A549 (cell line): ENCODE results near the gene CFAP92. TPM values are rescaled to one million over a fixed set of nuclear protein-coding genes. Genes with fewer than 3 reads are reported as not detected.

Source experiments
- ATAC-seq, 2 experiments: fragments of 200-7000 bp in 1 of 2; fragments of >200 bp in 1 of 2; cut with Nextera tagmentation in 1 of 2; cut with Tn5 transposase in 1 of 2; 3 replicates each; pipeline versions ENCODE4 v1.8.0 to v1.9.1; 2018 to 2020; ENCODE audit warnings: mild to moderate bottlenecking in 1 of 2, moderate library complexity in 1 of 2
- CTCF ChIA-PET: fragments of 300-600 bp; sonication (Branson Sonifier 250); formaldehyde crosslinking; extraction: SDS; loops from one replicate; lab custom pipeline; 2021; ENCODE audit warnings: antibody characterized with exemption, inconsistent platforms; lab: Yijun Ruan, JAX
- POLR2A ChIA-PET: fragments of 350-600 bp; formaldehyde crosslinking; extraction: SDS; loops from one replicate; lab custom pipeline; 2021; ENCODE audit warnings: antibody characterized with exemption, inconsistent platforms; lab: Yijun Ruan, JAX
- DNase-seq, 2 experiments: peaks; one replicate each; pipeline versions ENCODE4 v3.0.0 to v3.0.0-alpha.2; 2011 to 2016; ENCODE audit warnings: low read depth in 1 of 2, low spot score in 1 of 2
- FAIRE-seq: peaks from 2 replicates; lab custom pipeline; 2011; peaks lifted over from hg19 to GRCh38; lab: Jason Lieb, UNC
- H3K27ac ChIP-seq, 2 experiments: fragments of >200 bp; sonication (Bioruptor Twin); formaldehyde crosslinking; 3 replicates each; pipeline ENCODE4 v1.5.1; 2016 to 2017
- H3K4me1 ChIP-seq: fragments of >200 bp; sonication (Bioruptor Twin); formaldehyde crosslinking; 3 replicates; pipeline ENCODE4 v1.6.1; 2016
- H3K4me2 ChIP-seq: fragments of >200 bp; sonication (Bioruptor Twin); formaldehyde crosslinking; 3 replicates; pipeline ENCODE4 v1.6.1; 2016
- H3K4me3 ChIP-seq: fragments of >200 bp; sonication (Bioruptor Twin); formaldehyde crosslinking; 3 replicates; pipeline ENCODE4 v1.5.1; 2016
- H3K9me3 ChIP-seq: fragments of >200 bp; sonication (Bioruptor Twin); formaldehyde crosslinking; 3 replicates; pipeline ENCODE4 v1.6.1; 2016
- BHLHE40 ChIP-seq: IDR thresholded peaks from 2 replicates; pipeline ENCODE4 v1.6.1; 2012; ENCODE audit warnings: low read depth, low read length, inconsistent platforms
- CBX2 ChIP-seq: fragments of 200-600 bp; sonication (generic); IDR thresholded peaks from 2 replicates; pipeline ENCODE4 v1.6.1; 2016; ENCODE audit warnings: low read depth, mild to moderate bottlenecking, borderline replicate concordance
- CBX8 ChIP-seq: fragments of 200-600 bp; sonication (generic); IDR thresholded peaks from 2 replicates; pipeline ENCODE4 v1.6.1; 2016
- CEBPB ChIP-seq, 2 experiments: fragments of >200 bp in 1 of 2; sonication (Bioruptor Twin) in 1 of 2; formaldehyde crosslinking in 1 of 2; IDR thresholded peaks; 2 replicates each; pipeline ENCODE4 v1.6.1; 2012 to 2016
- CHD2 ChIP-seq: fragments of 150-350 bp; IDR thresholded peaks from 2 replicates; pipeline ENCODE4 v1.6.1; 2014; ENCODE audit warnings: low read length; ENCODE audit not compliant: partially characterized antibody
- CHD4 ChIP-seq: fragments of 200-600 bp; sonication (generic); IDR thresholded peaks from 2 replicates; pipeline ENCODE4 v1.6.1; 2016; ENCODE audit warnings: antibody characterized with exemption, mild to moderate bottlenecking, borderline replicate concordance
- EHF ChIP-seq: fragments of 250-450 bp; sonication (Bioruptor Pico); IDR thresholded peaks from 2 replicates; pipeline ENCODE4 v1.5.0; 2020; ENCODE audit warnings: mild to moderate bottlenecking
- EP300 ChIP-seq, 2 experiments: fragments of >200 bp; sonication (Bioruptor Twin); formaldehyde crosslinking; IDR thresholded peaks; 2 replicates in 1 of 2; 3 replicates in 1 of 2; pipeline ENCODE4 v1.6.1; 2016 to 2017
- FOSL2 ChIP-seq, 2 experiments: fragments of 450-650 bp in 1 of 2; fragments of >200 bp in 1 of 2; sonication (Bioruptor Twin) in 1 of 2; formaldehyde crosslinking; IDR thresholded peaks; 2 replicates each; pipeline versions ENCODE4 v1.5.0 to v1.6.1; 2016 to 2020; ENCODE audit warnings: mild to moderate bottlenecking in 1 of 2, moderate library complexity in 1 of 2
- FOXS1 ChIP-seq: fragments of 250-450 bp; sonication (Bioruptor Pico); IDR thresholded peaks from 2 replicates; pipeline ENCODE4 v1.5.0; 2020; ENCODE audit warnings: mild to moderate bottlenecking, moderate library complexity
- HOXA7 ChIP-seq: fragments of 250-450 bp; sonication (Bioruptor Pico); IDR thresholded peaks from 2 replicates; pipeline ENCODE4 v1.5.0; 2020; ENCODE audit warnings: mild to moderate bottlenecking, moderate library complexity
- JUN ChIP-seq, 2 experiments: fragments of >200 bp; sonication (Bioruptor Twin); formaldehyde crosslinking; IDR thresholded peaks; 2 replicates in 1 of 2; 3 replicates in 1 of 2; pipeline ENCODE4 v1.6.1; 2016 to 2017
- JUNB ChIP-seq: fragments of >200 bp; sonication (Bioruptor Twin); formaldehyde crosslinking; IDR thresholded peaks from 2 replicates; pipeline ENCODE4 v1.6.1; 2016
- NFE2L2 ChIP-seq: fragments of 150-350 bp; conservative IDR thresholded peaks from 2 replicates; pipeline ENCODE4 v1.6.1; 2014; ENCODE audit warnings: low read length
- NPAS2 ChIP-seq: fragments of 250-450 bp; sonication (Bioruptor Pico); IDR thresholded peaks from 2 replicates; pipeline ENCODE4 v1.8.0; 2022; ENCODE audit warnings: mild to moderate bottlenecking, moderate library complexity, borderline replicate concordance
- NR3C1 ChIP-seq: fragments of >200 bp; sonication (Bioruptor Twin); formaldehyde crosslinking; IDR thresholded peaks from 3 replicates; pipeline ENCODE4 v1.6.1; 2017
- PHF8 ChIP-seq: fragments of 200-600 bp; sonication (generic); IDR thresholded peaks from 2 replicates; pipeline ENCODE4 v1.6.1; 2016; ENCODE audit warnings: low read depth, mild to moderate bottlenecking, antibody characterized with exemption, moderate library complexity, borderline replicate concordance
- POLR2A ChIP-seq: IDR thresholded peaks from 2 replicates; pipeline ENCODE4 v1.6.1; 2012; ENCODE audit warnings: mild to moderate bottlenecking, low read length
- POLR2AphosphoS2 ChIP-seq: conservative IDR thresholded peaks from 2 replicates; pipeline ENCODE4 v1.6.1; 2012; ENCODE audit warnings: low read length, improper control_type of control experiment, inconsistent platforms
- RARB ChIP-seq: fragments of 250-450 bp; sonication (Bioruptor Pico); IDR thresholded peaks from 2 replicates; pipeline ENCODE4 v1.8.0; 2021; ENCODE audit warnings: mild to moderate bottlenecking, moderate library complexity
- RCOR1 ChIP-seq: fragments of 150-350 bp; IDR thresholded peaks from 2 replicates; pipeline ENCODE4 v1.6.1; 2014; ENCODE audit warnings: antibody characterized with exemption, low read length, low read depth
- RFX5 ChIP-seq: fragments of 450-650 bp; IDR thresholded peaks from 2 replicates; pipeline ENCODE4 v1.7.1; 2014; ENCODE audit warnings: antibody characterized with exemption, mild to moderate bottlenecking, moderate library complexity
- RNF2 ChIP-seq: fragments of 200-600 bp; sonication (generic); IDR thresholded peaks from 2 replicates; pipeline ENCODE4 v1.6.1; 2016; ENCODE audit warnings: low read depth, mild to moderate bottlenecking, antibody characterized with exemption, moderate library complexity, borderline replicate concordance
- SMC3 ChIP-seq: fragments of >200 bp; sonication (Bioruptor Twin); formaldehyde crosslinking; IDR thresholded peaks from 3 replicates; pipeline ENCODE4 v1.6.1; 2018; ENCODE audit warnings: inconsistent platforms
- SREBF2 ChIP-seq: fragments of 450-650 bp; IDR thresholded peaks from 2 replicates; pipeline ENCODE4 v1.6.1; 2014; ENCODE audit warnings: mild to moderate bottlenecking, moderate library complexity
- TP53 ChIP-seq: fragments of 250-450 bp; sonication (Bioruptor Pico); IDR thresholded peaks from 2 replicates; pipeline ENCODE4 v1.5.0; 2021; ENCODE audit warnings: mild to moderate bottlenecking, moderate library complexity
- ZNF302 ChIP-seq: fragments of 250-450 bp; sonication (Bioruptor Pico); IDR thresholded peaks from 2 replicates; pipeline ENCODE4 v1.9.0; 2021; ENCODE audit warnings: inconsistent platforms, mild to moderate bottlenecking, moderate library complexity
- ZSCAN20 ChIP-seq: fragments of 250-450 bp; sonication (Bioruptor Pico); IDR thresholded peaks from 2 replicates; pipeline ENCODE4 v1.8.0; 2022; ENCODE audit warnings: mild to moderate bottlenecking, moderate library complexity
- WGBS: methylation state at CpG from one replicate; pipeline ENCODE4 v1.1.6; 2017; ENCODE audit errors: missing lambda C conversion rate; 5-methylcytosine and 5-hydroxymethylcytosine counted together
- polyA plus RNA-seq, 4 experiments: library from polyadenylated mRNA; depleted of rRNA in 3 of 4; stranded (reverse); fragments of >200 nt; fragmentation: RNase III in 1 of 4; extraction: RNeasy Plus Mini Kit Qiagen cat#74134 plus additional on column Dnase treatment in 1 of 4; gene quantifications; 2 replicates in 3 of 4; 3 replicates in 1 of 4; pipeline ENCODE4 v1.2.3, GENCODE V29; 2011 to 2017
- TF ChIP-seq, protein P1 (sequence below): IDR thresholded peaks from 2 replicates; pipeline ENCODE4 v1.6.1; 2012
- TF ChIP-seq, protein P2 (sequence below): fragments of 250-450 bp; sonication (Bioruptor Pico); IDR thresholded peaks from 2 replicates; pipeline ENCODE4 v1.5.0; 2021; ENCODE audit warnings: mild to moderate bottlenecking, moderate library complexity, borderline replicate concordance

Gene CFAP92
- polyA plus RNA-seq, 2 of the 4 experiments (the other 2 are of a cell fraction) = not detected

DNA sequence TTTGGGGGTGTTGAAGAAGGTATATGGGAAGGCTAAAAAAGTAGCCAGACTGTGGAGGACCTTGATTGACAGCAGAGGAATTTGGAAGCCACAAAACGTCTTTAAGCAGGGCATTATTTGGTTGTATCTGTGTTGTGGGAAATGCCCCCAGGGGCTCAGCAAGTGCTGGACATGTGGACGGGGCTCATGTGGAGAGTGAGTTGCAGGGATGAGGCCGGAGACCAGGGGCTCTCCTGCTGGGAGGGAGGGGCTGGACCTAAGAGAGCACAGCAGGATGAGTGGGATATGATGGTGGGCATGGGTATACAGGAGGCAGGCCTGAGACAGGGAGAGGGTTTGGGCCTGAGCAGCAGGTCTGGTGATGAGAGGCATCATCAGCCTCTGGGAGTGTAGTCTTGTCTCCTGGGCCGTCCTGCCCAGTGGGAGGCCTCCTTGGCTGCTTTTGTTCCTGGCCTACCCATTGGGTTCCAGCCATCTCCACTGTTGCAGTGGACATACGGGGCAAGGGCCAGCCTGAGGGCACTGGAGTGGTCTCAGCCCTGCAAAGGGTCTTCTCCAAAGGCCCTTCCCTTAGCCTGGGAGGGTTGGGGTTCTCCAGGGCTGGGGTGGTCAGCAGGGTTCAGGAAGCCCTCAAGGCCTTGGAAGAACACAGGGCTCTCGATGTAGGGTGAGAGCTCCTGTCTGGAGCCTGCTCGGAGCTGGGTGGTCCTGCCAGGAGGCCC lies 86.9 kb downstream of the CFAP92 start:
- POLR2A ChIA-PET = no interaction called here
- no peak for ATAC-seq
- H3K27ac ChIP-seq = no peak overlapping the region

DNA sequence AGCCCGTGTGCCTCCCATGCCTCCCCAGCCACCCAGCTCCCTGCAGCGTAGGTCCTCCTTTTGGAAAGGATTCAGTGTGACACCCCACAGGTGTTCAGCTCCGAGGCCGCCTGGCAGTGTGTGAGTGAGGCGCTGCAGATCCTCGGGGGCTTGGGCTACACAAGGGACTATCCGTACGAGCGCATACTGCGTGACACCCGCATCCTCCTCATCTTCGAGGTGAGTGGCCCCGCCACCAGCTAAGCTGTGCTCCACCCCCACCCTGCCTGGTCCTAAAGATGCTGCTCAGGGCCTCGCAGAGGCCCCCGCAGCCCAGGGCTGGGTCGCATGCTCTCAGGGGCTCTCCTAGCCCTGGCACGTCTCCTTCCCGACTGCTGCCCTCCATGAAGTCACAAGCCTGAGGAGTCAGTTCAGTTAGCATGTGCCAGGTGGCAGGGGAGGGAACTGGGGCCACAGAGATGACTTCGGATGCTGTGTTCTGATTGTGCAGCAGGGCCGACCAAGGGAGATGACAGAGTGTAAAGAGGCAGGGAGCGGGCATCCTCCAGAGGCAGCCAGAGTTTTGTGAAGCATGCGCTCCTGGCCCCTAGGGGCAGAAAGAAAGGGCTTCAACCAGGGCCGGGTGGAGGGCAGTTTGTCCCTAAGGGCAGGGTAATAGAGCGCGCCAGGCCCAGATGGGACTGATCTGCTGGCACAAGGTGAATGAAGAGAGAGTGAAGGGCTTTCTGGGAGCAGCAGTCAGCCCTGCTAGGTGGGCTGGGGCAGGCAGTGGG lies 87.7 kb downstream of the CFAP92 start:
- FAIRE-seq = no peak
- Histone ChIP-seq H3K27ac (no peak overlapping the region), H3K4me1 (no peaks in the 10 kb centered on the region), H3K4me3 (no peak overlapping the region), H3K4me2 (no peak overlapping the region), H3K9me3 (no peaks in the 10 kb centered on the region)
- CTCF ChIA-PET = interaction anchor here (1.0 kb wide), 1 partner anchor 9 kb away, joined by 3 read pairs; no protein-coding TSS in a partner anchor
- WGBS = 89% methylated on average over 25 of the region's 25 CpGs
- peak in 1 of 2 experiments; percentile 15; a peak in 1 of 6 replicates for ATAC-seq
- DNase-seq = no peak
- POLR2A ChIA-PET = no interaction called here
- TF ChIP-seq CHD2 = no peak
- TF ChIP-seq NPAS2 (CRISPR knock-in tag) = no peak
- TF ChIP-seq JUN (IDR thresholded peaks at IDR 0.05) = no peak
- TF ChIP-seq ZNF302 (CRISPR knock-in tag) = no peak
- no peak for TF ChIP-seq FOSL2 (IDR thresholded peaks at IDR 0.05)
- no peak for TF ChIP-seq FOSL2 (CRISPR knock-in tag; IDR thresholded peaks at IDR 0.05)
- no peak for TF ChIP-seq CEBPB (IDR thresholded peaks at IDR 0.05)
- no peak for TF ChIP-seq JUNB
- no peak for TF ChIP-seq ZSCAN20 (CRISPR knock-in tag)
- TF ChIP-seq EHF (CRISPR knock-in tag) = no peak
- no peak for TF ChIP-seq RNF2
- TF ChIP-seq RFX5 = no peak
- TF ChIP-seq PHF8 = no peak
- no peak for TF ChIP-seq RARB (CRISPR knock-in tag)
- TF ChIP-seq SMC3 = no peak
- TF ChIP-seq SREBF2 = no peak
- no peak for TF ChIP-seq NR3C1
- no peak for TF ChIP-seq CBX8
- TF ChIP-seq, all 56 proteins: peak for 0

More for the DNA sequence above, 86.9 kb downstream of the CFAP92 start:
- FAIRE-seq = no peak
- Histone ChIP-seq H3K4me2 (no peak overlapping the region), H3K4me3 (no peak overlapping the region)
- CTCF ChIA-PET = interaction anchor here (1.7 kb wide), 1 partner anchor 63 kb away, joined by 5 read pairs; no protein-coding TSS in a partner anchor
- TF ChIP-seq SMC3 (no peak), NFE2L2 (no peak), HOXA7 (CRISPR knock-in tag) (no peak), CBX2 (no peak), POLR2A (no peak), RCOR1 (no peak), BHLHE40 (no peak), TP53 (CRISPR knock-in tag) (no peak), CHD4 (no peak), FOXS1 (no peak), FOSL2 (IDR thresholded peaks at IDR 0.05) (no peak), FOSL2 (CRISPR knock-in tag; IDR thresholded peaks at IDR 0.05) (no peak), EP300 (IDR thresholded peaks at IDR 0.05) (no peak), POLR2AphosphoS2 (no peak)
- TF ChIP-seq, protein P1, sequence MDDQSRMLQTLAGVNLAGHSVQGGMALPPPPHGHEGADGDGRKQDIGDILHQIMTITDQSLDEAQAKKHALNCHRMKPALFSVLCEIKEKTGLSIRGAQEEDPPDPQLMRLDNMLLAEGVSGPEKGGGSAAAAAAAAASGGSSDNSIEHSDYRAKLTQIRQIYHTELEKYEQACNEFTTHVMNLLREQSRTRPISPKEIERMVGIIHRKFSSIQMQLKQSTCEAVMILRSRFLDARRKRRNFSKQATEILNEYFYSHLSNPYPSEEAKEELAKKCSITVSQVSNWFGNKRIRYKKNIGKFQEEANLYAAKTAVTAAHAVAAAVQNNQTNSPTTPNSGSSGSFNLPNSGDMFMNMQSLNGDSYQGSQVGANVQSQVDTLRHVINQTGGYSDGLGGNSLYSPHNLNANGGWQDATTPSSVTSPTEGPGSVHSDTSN = no peak
- TF ChIP-seq, protein P2, sequence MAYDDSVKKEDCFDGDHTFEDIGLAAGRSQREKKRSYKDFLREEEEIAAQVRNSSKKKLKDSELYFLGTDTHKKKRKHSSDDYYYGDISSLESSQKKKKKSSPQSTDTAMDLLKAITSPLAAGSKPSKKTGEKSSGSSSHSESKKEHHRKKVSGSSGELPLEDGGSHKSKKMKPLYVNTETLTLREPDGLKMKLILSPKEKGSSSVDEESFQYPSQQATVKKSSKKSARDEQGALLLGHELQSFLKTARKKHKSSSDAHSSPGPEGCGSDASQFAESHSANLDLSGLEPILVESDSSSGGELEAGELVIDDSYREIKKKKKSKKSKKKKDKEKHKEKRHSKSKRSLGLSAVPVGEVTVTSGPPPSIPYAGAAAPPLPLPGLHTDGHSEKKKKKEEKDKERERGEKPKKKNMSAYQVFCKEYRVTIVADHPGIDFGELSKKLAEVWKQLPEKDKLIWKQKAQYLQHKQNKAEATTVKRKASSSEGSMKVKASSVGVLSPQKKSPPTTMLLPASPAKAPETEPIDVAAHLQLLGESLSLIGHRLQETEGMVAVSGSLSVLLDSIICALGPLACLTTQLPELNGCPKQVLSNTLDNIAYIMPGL (CRISPR knock-in tag) = no peak
- TF ChIP-seq, all 56 proteins: peak for 0
- no peak for DNase-seq
- Histone ChIP-seq H3K9me3 (no peaks in the 10 kb centered on the region), H3K4me1 (no peaks in the 10 kb centered on the region)
- 76% methylated on average over 5 of the region's 7 CpGs for WGBS
